T-cell (primary cell): ENCODE results near the gene VEGFA. TPM values are rescaled to one million over a fixed set of nuclear protein-coding genes. Genes with fewer than 3 reads are reported as not detected.

ENCODE experiments used
- ATAC-seq, 4 experiments: fragments of 200-7000 bp in 3 of 4; fragments of 150-1000 bp in 1 of 4; cut with Tn5 transposase; replicated peaks in 1 of 4; 1 replicate in 3 of 4; 2 replicates in 1 of 4; pipeline ENCODE4 v1.10.0; 2021; ENCODE audit warnings: moderate library complexity in 3 of 4, mild to moderate bottlenecking in 2 of 4, moderate number of reproducible peaks in 1 of 4
- CTCF ChIA-PET, 2 donors: fragments of 300-600 bp; sonication (Branson Sonifier 250); formaldehyde crosslinking; loops; one replicate each; lab custom pipeline; 2022; ENCODE audit warnings: antibody characterized with exemption in 2 of 2; lab: Charles Lee
- POLR2A ChIA-PET, 2 donors: fragments of 300-600 bp; sonication (Branson Sonifier 250); formaldehyde crosslinking; loops; one replicate each; lab custom pipeline; 2022; ENCODE audit warnings: antibody characterized with exemption in 2 of 2; lab: Charles Lee
- DNase-seq, 35 experiments: peaks; one replicate each; pipeline versions ENCODE4 v3.0.0 to v3.0.0-alpha.2; 2013 to 2023
- H3K27ac ChIP-seq: one replicate; pipeline ENCODE4 v1.5.1; 2013; ENCODE audit warnings: low read length
- H3K27me3 ChIP-seq, 2 experiments: replicated peaks in 1 of 2; 1 replicate in 1 of 2; 2 replicates in 1 of 2; pipeline versions ENCODE4 v1.6.1 to v1.7.0; 2013; ENCODE audit warnings: low read length in 1 of 2, mixed read lengths in 1 of 2; ENCODE audit not compliant: control insufficient read depth in 2 of 2, insufficient read depth in 2 of 2; ENCODE audit errors: extremely low read depth in 1 of 2
- H3K36me3 ChIP-seq, 2 donors: 1 replicate in 1 of 2; 2 replicates in 1 of 2; pipeline versions ENCODE4 v1.6.1 to v1.7.0; 2013; ENCODE audit warnings: low read length in 1 of 2; ENCODE audit not compliant: control insufficient read depth in 2 of 2, insufficient read depth in 1 of 2; ENCODE audit errors: extremely low read depth in 1 of 2
- H3K4me1 ChIP-seq, 2 experiments: 1 replicate in 1 of 2; 2 replicates in 1 of 2; pipeline versions ENCODE4 v1.6.1 to v1.7.0; 2013; ENCODE audit warnings: low read length in 2 of 2, mixed read lengths in 1 of 2; ENCODE audit not compliant: insufficient read depth in 2 of 2, control insufficient read depth in 1 of 2; ENCODE audit errors: extremely low read depth in 1 of 2
- H3K4me3 ChIP-seq, 2 donors: 1 replicate in 1 of 2; 2 replicates in 1 of 2; pipeline versions ENCODE4 v1.5.1 to v1.7.0; 2013; ENCODE audit warnings: mild to moderate bottlenecking in 2 of 2, low read length in 1 of 2, moderate library complexity in 1 of 2; ENCODE audit not compliant: control insufficient read depth in 1 of 2; ENCODE audit errors: extremely low read depth in 1 of 2
- H3K9me3 ChIP-seq: 2 replicates; pipeline ENCODE4 v1.7.0; 2013
- H3K27ac Mint-ChIP-seq, 2 donors: one replicate each; pipeline ENCODE4 v1.8.0; 2020 to 2021; ENCODE audit warnings: mild to moderate bottlenecking in 2 of 2, mixed read lengths in 2 of 2
- H3K27me3 Mint-ChIP-seq, 2 donors: one replicate each; pipeline ENCODE4 v1.8.0; 2021 to 2022; ENCODE audit warnings: mixed read lengths in 2 of 2
- H3K36me3 Mint-ChIP-seq: one replicate; pipeline ENCODE4 v1.8.0; 2021; ENCODE audit warnings: mixed read lengths
- H3K4me1 Mint-ChIP-seq, 3 donors: one replicate each; pipeline ENCODE4 v1.8.0; 2020 to 2022; ENCODE audit warnings: mixed read lengths in 3 of 3, mild to moderate bottlenecking in 1 of 3
- H3K4me3 Mint-ChIP-seq, 3 donors: one replicate each; pipeline ENCODE4 v1.8.0; 2020 to 2022; ENCODE audit warnings: mild to moderate bottlenecking in 3 of 3, mixed read lengths in 3 of 3, moderate library complexity in 3 of 3
- H3K9me3 Mint-ChIP-seq, 3 donors: one replicate each; pipeline ENCODE4 v1.8.0; 2020 to 2022; ENCODE audit warnings: mixed read lengths in 3 of 3
- WGBS: methylation state at CpG from one replicate; pipeline ENCODE4 v1.1.5; 2013; ENCODE audit warnings: missing lambda C conversion rate; ENCODE audit not compliant: insufficient coverage; 5-methylcytosine and 5-hydroxymethylcytosine counted together
- total RNA-seq, 35 experiments: library from RNA in 6 of 35; stranded (reverse) in 6 of 35; fragments of 120-200 nt in 1 of 35; gene quantifications; one replicate each; pipeline versions ENCODE4 v1.2.1 to v1.2.4 and lab custom pipeline; 2013 to 2026

Gene VEGFA
- total RNA-seq, 5 donors from 2014 or later (not counting 1 experiment from before 2014, with no cell fraction given) = 1.1 to 8.9 (median 6.4) TPM

DNA sequence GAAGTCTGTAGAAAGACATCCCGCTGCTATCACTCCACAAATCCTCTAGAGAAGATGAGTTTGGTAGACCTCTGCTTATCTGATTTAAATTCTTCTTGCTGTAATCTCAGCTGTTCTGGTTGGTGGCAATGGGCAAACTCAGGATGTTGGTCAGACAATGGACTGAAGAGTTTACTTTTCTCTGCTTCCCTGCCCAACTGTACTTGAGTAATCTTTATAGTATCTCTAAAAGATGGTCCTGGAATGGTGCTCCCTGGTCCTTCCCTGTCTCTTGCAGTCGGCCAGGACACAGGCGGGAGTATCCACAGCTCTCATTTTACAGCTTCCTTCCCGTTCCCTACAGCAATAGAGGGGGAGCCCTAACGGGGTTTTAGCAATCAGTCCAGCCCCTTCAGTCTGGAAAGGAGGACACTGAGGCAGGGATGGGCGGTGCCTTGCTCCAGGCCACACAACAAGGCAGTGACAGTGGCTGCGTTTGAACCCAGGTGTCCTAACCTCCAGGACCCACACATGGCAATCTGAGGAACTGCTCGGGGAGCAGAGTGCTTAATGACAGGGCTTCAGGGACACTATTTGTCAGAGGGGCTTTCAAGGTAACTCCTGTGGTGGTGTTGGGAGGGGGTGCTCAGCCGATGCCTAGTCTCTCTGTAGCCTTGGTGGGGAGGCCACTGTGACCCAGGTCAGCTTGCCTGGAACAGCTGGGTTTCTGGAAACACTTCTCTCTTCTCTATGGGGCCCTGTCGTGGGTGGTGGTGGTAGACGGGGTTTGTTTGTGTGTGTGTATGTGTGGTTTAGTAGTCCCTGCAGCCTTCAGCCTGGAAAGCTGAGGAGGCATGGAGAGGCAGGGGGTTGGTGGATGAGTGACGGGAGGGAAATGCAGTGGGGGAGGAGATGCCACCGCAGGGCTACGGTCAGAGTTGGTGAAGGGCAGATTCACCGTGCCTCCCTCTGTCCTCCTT lies 9.5 kb upstream of the VEGFA start:
- Histone ChIP-seq H3K36me3 (no peaks in the 10 kb centered on the region), H3K4me1 (no peaks in the 10 kb centered on the region), H3K27ac (no peak overlapping the region), H3K9me3 (no peaks in the 10 kb centered on the region), H3K27me3 (peaks cover 0 to 16% of the 10 kb centered on the region in 2 experiments), H3K4me3 (no peak overlapping the region)
- ChIA-PET CTCF (interaction anchor here (0.6 kb wide), 2 partner anchors 14 to 402 kb away, joined by 3 to 4 read pairs; no protein-coding TSS in a partner anchor), POLR2A (interaction anchor here (0.6 to 0.7 kb wide), 2 partner anchors 10 to 26 kb away, joined by 3 to 5 read pairs; no protein-coding TSS in a partner anchor)
- no peak overlapping the region for H3K4me3 Mint-ChIP-seq
- WGBS = 73% methylated on average over 11 of the region's 15 CpGs
- H3K4me1 Mint-ChIP-seq = no peaks in the 10 kb centered on the region
- DNase-seq (no peak), ATAC-seq (no peak)
- no peaks in the 10 kb centered on the region for H3K9me3 Mint-ChIP-seq
- peaks cover 0 to 6% of the 10 kb centered on the region in 2 donors for H3K27me3 Mint-ChIP-seq
- H3K36me3 Mint-ChIP-seq = no peaks in the 10 kb centered on the region
- H3K27ac Mint-ChIP-seq = no peak overlapping the region

DNA sequence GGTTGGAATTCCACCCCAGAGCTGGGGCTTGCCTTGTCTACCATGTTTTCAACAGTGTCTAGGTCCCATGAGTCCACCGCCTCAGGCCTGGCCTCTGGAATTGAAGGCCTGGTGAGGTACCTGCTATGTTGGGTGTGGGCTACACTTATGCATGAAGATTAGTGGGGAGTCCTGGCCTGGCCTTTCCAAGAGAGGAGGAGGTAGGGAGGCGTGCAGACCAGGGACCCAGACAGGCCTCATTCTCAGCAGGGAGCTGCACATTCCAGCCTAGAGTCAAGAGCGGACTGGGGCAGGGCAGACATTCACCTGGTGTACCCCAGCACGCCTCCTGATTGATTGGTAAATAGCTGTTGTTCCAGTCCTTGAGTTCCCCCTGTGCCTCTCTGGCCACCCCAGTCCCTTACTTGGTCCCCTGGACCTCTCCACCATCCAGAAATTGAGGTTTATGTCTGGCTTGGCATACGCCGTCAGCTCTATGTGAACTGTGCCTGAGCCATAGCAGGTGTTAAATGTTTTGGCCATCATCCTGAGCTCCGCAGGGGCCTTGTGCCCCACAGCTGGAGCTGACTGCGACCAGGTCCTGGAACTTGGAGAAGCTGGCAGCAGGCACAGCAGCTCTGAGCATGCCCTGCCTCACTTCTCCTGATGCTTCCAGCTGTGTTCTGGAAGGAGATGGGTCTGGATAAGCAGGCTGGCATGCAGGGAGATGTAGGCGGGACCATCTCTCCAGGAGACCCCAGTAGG lies 8.2 kb upstream of the VEGFA start:
- WGBS = 74% methylated on average over 6 of the region's 9 CpGs
- POLR2A ChIA-PET = no interaction called here

DNA sequence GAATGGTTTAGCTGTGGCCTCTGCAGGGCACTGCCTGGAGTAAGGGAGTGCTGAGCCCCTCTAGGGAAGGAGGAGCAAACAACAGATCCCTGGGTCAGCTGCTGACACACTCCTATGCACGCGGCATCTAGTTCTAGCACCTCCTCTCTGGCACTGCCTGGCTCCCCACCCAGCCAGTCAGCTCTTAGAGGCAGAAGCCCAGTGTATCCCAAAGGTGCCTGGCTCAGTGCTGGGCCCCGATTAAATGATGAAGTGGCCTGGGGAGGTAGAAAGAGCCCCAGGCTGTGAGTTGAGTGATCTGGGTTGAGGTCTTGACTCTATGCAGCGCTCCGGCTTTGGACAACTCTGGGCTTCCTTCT lies 7.6 kb upstream of the VEGFA start:
- POLR2A ChIA-PET = no interaction called here
- Histone ChIP-seq H3K4me1 (no peaks in the 10 kb centered on the region), H3K9me3 (no peaks in the 10 kb centered on the region), H3K36me3 (no peaks in the 10 kb centered on the region), H3K27ac (no peak overlapping the region), H3K4me3 (no peak overlapping the region), H3K27me3 (peaks cover 0 to 16% of the 10 kb centered on the region in 2 experiments)
- no peak overlapping the region for H3K27ac Mint-ChIP-seq
- no peak overlapping the region for H3K4me3 Mint-ChIP-seq
- CTCF ChIA-PET = no interaction called here
- no peaks in the 10 kb centered on the region for H3K4me1 Mint-ChIP-seq
- H3K36me3 Mint-ChIP-seq = no peaks in the 10 kb centered on the region
- DNase-seq (no peak), ATAC-seq (no peak)
- WGBS = 78% methylated on average over 3 of the region's 5 CpGs
- peaks cover 0 to 8% of the 10 kb centered on the region in 2 donors for H3K27me3 Mint-ChIP-seq
- H3K9me3 Mint-ChIP-seq = no peaks in the 10 kb centered on the region

More for the DNA sequence above, 8.2 kb upstream of the VEGFA start:
- ATAC-seq (no peak), DNase-seq (no peak)
- H3K27ac Mint-ChIP-seq = no peak overlapping the region
- H3K27me3 Mint-ChIP-seq = peaks cover 0 to 6% of the 10 kb centered on the region in 2 donors
- CTCF ChIA-PET = interaction anchor here in 1 of 2 donors (0.6 kb wide), 1 partner anchor 229 kb away, joined by 6 read pairs; no protein-coding TSS in a partner anchor
- H3K9me3 Mint-ChIP-seq = no peaks in the 10 kb centered on the region
- Histone ChIP-seq H3K9me3 (no peaks in the 10 kb centered on the region), H3K4me1 (no peaks in the 10 kb centered on the region), H3K4me3 (no peak overlapping the region), H3K27me3 (peaks cover 0 to 15% of the 10 kb centered on the region in 2 experiments), H3K27ac (no peak overlapping the region), H3K36me3 (no peaks in the 10 kb centered on the region)
- H3K4me3 Mint-ChIP-seq = no peak overlapping the region
- no peaks in the 10 kb centered on the region for H3K4me1 Mint-ChIP-seq
- no peaks in the 10 kb centered on the region for H3K36me3 Mint-ChIP-seq

DNA sequence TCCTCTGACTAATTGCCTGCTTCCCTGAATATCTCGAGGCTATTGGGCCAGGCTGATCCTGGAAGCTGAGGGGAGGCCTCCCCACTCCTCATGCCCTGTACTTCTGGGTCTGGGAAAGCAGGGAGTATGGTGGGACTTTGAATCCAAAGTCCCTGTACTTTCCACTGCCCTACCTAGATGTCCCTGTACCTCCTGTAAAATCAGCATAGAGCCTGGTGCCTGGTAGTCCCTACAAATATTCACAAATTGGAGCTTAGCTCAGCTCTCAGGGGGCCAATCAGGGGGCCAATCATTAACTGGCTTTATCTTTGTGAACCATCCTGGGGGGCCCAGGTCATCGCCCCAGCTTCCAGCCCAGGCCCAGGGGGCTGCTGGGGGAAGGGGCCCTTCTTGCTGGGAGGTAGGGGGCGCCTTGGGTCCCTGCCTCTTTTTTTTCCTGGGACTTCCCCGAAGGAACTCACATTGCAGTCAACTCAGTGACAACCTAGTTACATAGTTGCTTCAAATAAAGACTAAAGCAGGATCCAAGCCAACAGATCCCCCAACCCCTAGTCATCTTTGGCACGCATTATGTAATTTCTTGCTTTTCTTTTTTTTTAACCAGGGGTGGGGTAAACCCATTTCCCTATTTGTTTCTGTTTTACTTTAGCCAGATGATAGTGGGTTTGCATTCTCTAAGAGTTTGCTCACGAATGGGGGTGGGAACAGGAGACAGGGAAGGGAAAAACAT lies 6.9 kb upstream of the VEGFA start:
- no peaks in the 10 kb centered on the region for H3K36me3 Mint-ChIP-seq
- no peak overlapping the region for H3K4me3 ChIP-seq
- no peaks in the 10 kb centered on the region for H3K9me3 Mint-ChIP-seq
- H3K27ac Mint-ChIP-seq = no peak overlapping the region
- H3K36me3 ChIP-seq = no peaks in the 10 kb centered on the region
- H3K4me3 Mint-ChIP-seq = no peak overlapping the region
- ChIA-PET POLR2A (interaction anchor here in 1 of 2 donors (0.9 kb wide), 1 partner anchor 89 kb away, joined by 3 read pairs; no protein-coding TSS in a partner anchor), CTCF (no interaction called here)
- H3K4me1 Mint-ChIP-seq = no peaks in the 10 kb centered on the region
- DNase-seq (no peak), ATAC-seq (no peak)
- WGBS = 60% methylated on average over 2 of the region's 6 CpGs
- H3K9me3 ChIP-seq = no peaks in the 10 kb centered on the region
- H3K27me3 Mint-ChIP-seq = peaks cover 0 to 8% of the 10 kb centered on the region in 2 donors
- no peaks in the 10 kb centered on the region for H3K4me1 ChIP-seq
- H3K27ac ChIP-seq = no peak overlapping the region
- peaks cover 0 to 20% of the 10 kb centered on the region in 2 experiments for H3K27me3 ChIP-seq

DNA sequence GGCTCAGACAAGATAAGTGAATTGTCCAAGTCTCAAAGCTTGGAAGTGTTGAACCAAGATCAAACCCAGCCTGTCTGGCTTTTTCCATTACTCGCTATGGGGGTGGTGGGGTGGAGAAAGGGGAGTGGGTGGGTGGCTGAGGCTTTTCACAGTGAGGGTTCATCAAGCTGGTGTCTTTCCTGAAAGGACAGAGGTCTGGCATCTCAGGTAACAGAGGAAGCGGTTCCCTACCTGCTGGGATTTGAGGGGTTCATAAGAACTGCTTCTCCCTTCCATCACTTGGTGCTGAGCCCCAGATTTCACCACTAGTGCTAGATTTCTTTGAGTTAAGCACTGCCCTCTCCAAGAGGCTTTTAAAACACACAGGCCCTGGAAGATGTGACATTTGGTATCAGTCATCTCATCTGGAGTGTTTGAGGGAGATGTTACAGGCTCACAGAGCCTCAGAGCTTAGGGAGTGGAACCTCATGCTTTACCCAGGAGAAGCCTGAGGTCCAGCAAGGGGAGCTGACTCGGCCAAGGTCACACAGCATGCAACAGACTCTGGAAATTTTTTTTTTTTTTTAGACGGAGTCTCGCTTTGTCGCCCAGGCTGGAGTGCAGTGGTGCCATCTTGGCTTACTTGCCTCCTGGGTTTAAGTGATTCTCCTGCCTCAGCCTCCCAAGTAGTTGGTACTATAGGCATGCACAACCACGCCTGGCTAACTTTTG lies 6.0 kb upstream of the VEGFA start:
- no peak overlapping the region for H3K27ac Mint-ChIP-seq
- H3K4me3 ChIP-seq = no peak overlapping the region
- ATAC-seq (no peak), DNase-seq (no peak)
- H3K27me3 Mint-ChIP-seq = peaks cover 0 to 7% of the 10 kb centered on the region in 2 donors
- H3K9me3 Mint-ChIP-seq = no peaks in the 10 kb centered on the region
- no peaks in the 10 kb centered on the region for H3K36me3 Mint-ChIP-seq
- ChIA-PET POLR2A (interaction anchor here in 1 of 2 donors (0.9 kb wide), 1 partner anchor 88 kb away, joined by 3 read pairs; no protein-coding TSS in a partner anchor), CTCF (no interaction called here)
- no peak overlapping the region for H3K27ac ChIP-seq
- no peaks in the 10 kb centered on the region for H3K9me3 ChIP-seq
- peaks cover 0 to 24% of the 10 kb centered on the region in 2 experiments for H3K27me3 ChIP-seq
- no peaks in the 10 kb centered on the region for H3K4me1 Mint-ChIP-seq
- no peaks in the 10 kb centered on the region for H3K4me1 ChIP-seq
- no peaks in the 10 kb centered on the region for H3K36me3 ChIP-seq
- no peak overlapping the region for H3K4me3 Mint-ChIP-seq
- 33% methylated on average over 1 of the region's 7 CpGs for WGBS
